PC-3 (cell line): ENCODE data around the gene SEL1L. TPM values are rescaled to one million over a fixed set of nuclear protein-coding genes. Genes with fewer than 3 reads are reported as not detected.

Experiments
- ATAC-seq: fragments of 200-7000 bp; cut with Tn5 transposase; 2 replicates; pipeline ENCODE4 v1.9.1; 2020; ENCODE audit warnings: mild to moderate bottlenecking, moderate library complexity
- BruUV-seq: library from RNA; stranded (reverse); fragments of 400-500 nt; replicated peaks from 2 replicates; lab custom pipeline; 2021; lab: Mats Ljungman, UMichigan
- CTCF ChIA-PET: fragments of 300-600 bp; sonication (Branson Sonifier 250); formaldehyde crosslinking; loops from one replicate; lab custom pipeline; 2022; ENCODE audit warnings: antibody characterized with exemption; lab: Charles Lee
- POLR2A ChIA-PET: fragments of 300-600 bp; sonication (Branson Sonifier 250); formaldehyde crosslinking; loops from one replicate; lab custom pipeline; 2022; ENCODE audit warnings: antibody characterized with exemption; ENCODE audit not compliant: unreplicated experiment; lab: Charles Lee
- DNase-seq: peaks from one replicate; pipeline ENCODE4 v3.0.0-alpha.2; 2015
- H2AFZ ChIP-seq: fragments of 300-600 bp; sonication (generic); 2 replicates; pipeline ENCODE4 v1.6.0; 2016; ENCODE audit warnings: antibody characterized with exemption, low read length
- H3F3A ChIP-seq: fragments of 300-600 bp; sonication (generic); one replicate; pipeline ENCODE4 v1.6.0; 2017; ENCODE audit warnings: antibody characterized with exemption, low read length, control low read depth, mild to moderate bottlenecking; ENCODE audit not compliant: unreplicated experiment
- H3K27ac ChIP-seq: fragments of 300-600 bp; sonication (generic); 2 replicates; pipeline ENCODE4 v1.5.1; 2016; ENCODE audit warnings: mild to moderate bottlenecking, low read length
- H3K27me3 ChIP-seq: fragments of 300-600 bp; sonication (generic); 2 replicates; pipeline ENCODE4 v1.6.1; 2016; ENCODE audit warnings: low read length, mixed read lengths
- H3K36me3 ChIP-seq: fragments of 300-600 bp; sonication (generic); 2 replicates; pipeline ENCODE4 v1.6.1; 2016; ENCODE audit warnings: low read depth, mixed run types, low read length, mixed read lengths
- H3K4me1 ChIP-seq: fragments of 300-600 bp; sonication (generic); 2 replicates; pipeline ENCODE4 v1.5.1; 2016; ENCODE audit warnings: low read length; ENCODE audit not compliant: insufficient read depth
- H3K4me2 ChIP-seq: fragments of 300-600 bp; sonication (generic); 2 replicates; pipeline ENCODE4 v1.6.0; 2016; ENCODE audit warnings: low read length
- H3K4me3 ChIP-seq: fragments of 300-600 bp; sonication (generic); 2 replicates; pipeline ENCODE4 v1.5.1; 2016; ENCODE audit warnings: mild to moderate bottlenecking, low read length, mixed read lengths
- H3K79me2 ChIP-seq: fragments of 300-600 bp; sonication (generic); 2 replicates; pipeline ENCODE4 v1.6.1; 2017; ENCODE audit warnings: low read length, mixed read lengths
- H3K9ac ChIP-seq: fragments of 300-600 bp; sonication (generic); 2 replicates; pipeline ENCODE4 v1.6.0; 2016; ENCODE audit warnings: mild to moderate bottlenecking, low read length
- H3K9me2 ChIP-seq: fragments of 300-600 bp; sonication (generic); replicated peaks from 2 replicates; pipeline ENCODE4 v1.6.1; 2016; ENCODE audit warnings: mixed run types, low read length, mixed read lengths
- H3K9me3 ChIP-seq: fragments of 300-600 bp; sonication (generic); 2 replicates; pipeline ENCODE4 v1.6.1; 2016; ENCODE audit warnings: low read length, mixed read lengths
- H4K20me1 ChIP-seq: fragments of 300-600 bp; sonication (generic); 2 replicates; pipeline ENCODE4 v1.6.1; 2016; ENCODE audit warnings: low read length, mixed read lengths
- EZH2 ChIP-seq: fragments of 300-600 bp; sonication (generic); IDR thresholded peaks from one replicate; pipeline ENCODE4 v1.6.1; 2017; ENCODE audit warnings: antibody characterized with exemption, mild to moderate bottlenecking, low read length; ENCODE audit not compliant: unreplicated experiment
- EZH2phosphoT487 ChIP-seq: fragments of 300-600 bp; sonication (generic); IDR thresholded peaks from 2 replicates; pipeline ENCODE4 v1.6.1; 2018; ENCODE audit warnings: mild to moderate bottlenecking, antibody characterized with exemption, low read length, borderline replicate concordance
- intact Hi-C: fragments of 100-400 bp; cut with micrococcal nuclease; formaldehyde crosslinking; loops from 2 replicates; pipeline ENCODE4 v1.9.0; 2023
- total RNA-seq: library from RNA; depleted of rRNA; stranded (reverse); fragments of >200 nt; gene quantifications from 2 replicates; pipeline ENCODE4 v1.2.3, GENCODE V29; 2014
- TF ChIP-seq, protein P1 (sequence below): fragments of 300-600 bp; sonication (generic); conservative IDR thresholded peaks from 2 replicates; pipeline ENCODE4 v1.5.1; 2017; ENCODE audit warnings: antibody characterized with exemption, low read depth, mild to moderate bottlenecking, low read length

SEL1L gene
- total RNA-seq, 1 experiment from 2014 or later: 46.9 TPM

GRCh38 chr14:81446279-81447007, 87.2 kb downstream of the SEL1L start:
- TF ChIP-seq, protein P1, sequence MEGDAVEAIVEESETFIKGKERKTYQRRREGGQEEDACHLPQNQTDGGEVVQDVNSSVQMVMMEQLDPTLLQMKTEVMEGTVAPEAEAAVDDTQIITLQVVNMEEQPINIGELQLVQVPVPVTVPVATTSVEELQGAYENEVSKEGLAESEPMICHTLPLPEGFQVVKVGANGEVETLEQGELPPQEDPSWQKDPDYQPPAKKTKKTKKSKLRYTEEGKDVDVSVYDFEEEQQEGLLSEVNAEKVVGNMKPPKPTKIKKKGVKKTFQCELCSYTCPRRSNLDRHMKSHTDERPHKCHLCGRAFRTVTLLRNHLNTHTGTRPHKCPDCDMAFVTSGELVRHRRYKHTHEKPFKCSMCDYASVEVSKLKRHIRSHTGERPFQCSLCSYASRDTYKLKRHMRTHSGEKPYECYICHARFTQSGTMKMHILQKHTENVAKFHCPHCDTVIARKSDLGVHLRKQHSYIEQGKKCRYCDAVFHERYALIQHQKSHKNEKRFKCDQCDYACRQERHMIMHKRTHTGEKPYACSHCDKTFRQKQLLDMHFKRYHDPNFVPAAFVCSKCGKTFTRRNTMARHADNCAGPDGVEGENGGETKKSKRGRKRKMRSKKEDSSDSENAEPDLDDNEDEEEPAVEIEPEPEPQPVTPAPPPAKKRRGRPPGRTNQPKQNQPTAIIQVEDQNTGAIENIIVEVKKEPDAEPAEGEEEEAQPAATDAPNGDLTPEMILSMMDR: no peak
- Histone ChIP-seq H3K4me3 (no peak overlapping the region), H3K4me1 (no peaks in the 10 kb centered on the region), H3F3A (no peaks in the 10 kb centered on the region), H3K9me2 (no peaks in the 10 kb centered on the region), H3K36me3 (no peaks in the 10 kb centered on the region), H3K9me3 (no peaks in the 10 kb centered on the region), H3K4me2 (no peak overlapping the region), H3K79me2 (no peaks in the 10 kb centered on the region), H4K20me1 (no peaks in the 10 kb centered on the region), H3K9ac (no peak overlapping the region), H3K27me3 (0 out of 2 replicates have a peak, but pooled peaks cover 4% of the 10 kb centered on the region), H3K27ac (no peak overlapping the region), H2AFZ (no peak overlapping the region)
- ATAC-seq (no peak), DNase-seq (no peak)
- no TSS peak for BruUV-seq
- ChIA-PET CTCF (no interaction called here), POLR2A (no interaction called here)
- intact Hi-C loops: no loop called here

DNA sequence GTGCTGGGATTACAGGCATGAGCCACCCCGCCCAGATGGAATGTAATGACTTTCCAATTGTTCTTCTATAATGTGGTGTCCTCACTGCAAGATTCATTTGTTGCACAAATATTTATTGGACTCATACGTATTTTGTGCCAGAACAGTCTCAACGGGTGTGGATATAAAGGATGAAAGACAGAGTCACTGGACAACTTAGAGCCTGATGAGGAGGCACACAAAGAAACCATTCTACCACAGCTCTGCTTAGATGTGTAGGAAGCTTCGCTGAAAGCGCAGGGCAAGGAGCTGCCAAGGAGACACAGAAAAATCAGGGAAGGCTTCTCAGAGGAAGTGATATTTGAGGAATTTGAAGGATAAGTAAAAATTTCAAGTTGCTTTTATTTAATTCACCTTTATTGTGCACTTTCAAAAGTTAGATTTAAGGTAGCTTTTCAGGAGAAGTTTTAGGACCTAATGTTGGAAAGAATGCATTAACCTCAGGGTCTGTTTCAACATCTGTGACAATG, 92.0 kb downstream of the SEL1L start:
- BruUV-seq: no TSS peak
- intact Hi-C loops: no loop called here
- Histone ChIP-seq H3K36me3 (no peaks in the 10 kb centered on the region), H4K20me1 (no peaks in the 10 kb centered on the region), H3K27me3 (peaks cover 20% of the 10 kb centered on the region; the same call in 1 of the 2 replicates), H3K79me2 (no peaks in the 10 kb centered on the region), H3K4me3 (no peak overlapping the region), H3K9ac (no peak overlapping the region), H2AFZ (no peak overlapping the region), H3K9me3 (no peaks in the 10 kb centered on the region), H3K4me1 (peaks cover 4% of the 10 kb centered on the region), H3F3A (no peaks in the 10 kb centered on the region), H3K9me2 (no peaks in the 10 kb centered on the region), H3K4me2 (no peak overlapping the region), H3K27ac (no peak overlapping the region)
- ATAC-seq (no peak), DNase-seq (no peak)
- ChIA-PET POLR2A (no interaction called here), CTCF (no interaction called here)
- TF ChIP-seq EZH2 (no peak), EZH2phosphoT487 (no peak)
- TF ChIP-seq, protein P1: no peak

DNA sequence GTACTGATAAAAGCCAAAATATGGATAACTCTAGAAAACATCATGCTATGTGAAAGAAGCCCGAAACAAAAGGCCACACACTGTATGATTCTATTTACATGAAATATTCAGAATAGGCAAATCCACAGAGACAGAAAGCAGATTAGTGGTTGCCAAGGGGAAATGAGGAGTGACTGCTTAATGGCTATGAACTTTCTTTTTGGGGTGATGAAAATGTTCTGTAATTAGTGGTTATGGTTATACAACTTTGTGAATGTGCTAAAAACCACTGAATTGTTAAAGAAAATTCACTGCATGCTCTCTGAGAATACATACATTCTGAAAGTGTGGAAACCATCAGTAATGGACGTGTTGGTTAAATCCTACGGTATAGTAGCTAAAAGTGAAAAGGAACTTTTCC, 93.6 kb downstream of the SEL1L start:
- ChIA-PET POLR2A (no interaction called here), CTCF (no interaction called here)
- no peak overlapping the region for H3K27ac ChIP-seq
- H3K79me2 ChIP-seq: no peaks in the 10 kb centered on the region
- no peak overlapping the region for H2AFZ ChIP-seq
- H3F3A ChIP-seq: no peaks in the 10 kb centered on the region
- no peaks in the 10 kb centered on the region for H3K9me2 ChIP-seq
- H3K36me3 ChIP-seq: no peaks in the 10 kb centered on the region
- TF ChIP-seq, protein P1: no peak
- TF ChIP-seq EZH2phosphoT487: no peak
- no peak for TF ChIP-seq EZH2
- H3K4me1 ChIP-seq: peaks cover 10% of the 10 kb centered on the region
- DNase-seq (no peak), ATAC-seq (no peak)
- no peak overlapping the region for H3K4me2 ChIP-seq
- H4K20me1 ChIP-seq: no peaks in the 10 kb centered on the region
- H3K4me3 ChIP-seq: no peak overlapping the region
- intact Hi-C loops: no loop called here
- H3K9me3 ChIP-seq: no peaks in the 10 kb centered on the region
- no TSS peak for BruUV-seq
- no peak overlapping the region for H3K9ac ChIP-seq
- peaks cover 21% of the 10 kb centered on the region; the same call in 1 of the 2 replicates for H3K27me3 ChIP-seq
